Lung (tissue), 12 donors: Measurements from ENCODE around the gene THOC7. TPM values are rescaled to one million over a fixed set of nuclear protein-coding genes. Genes with fewer than 3 reads are reported as not detected.

Source experiments
- ATAC-seq: fragments of 200-7000 bp; cut with Tn5 transposase; one replicate; pipeline ENCODE4 v1.9.1; 2020; ENCODE audit warnings: moderate number of reproducible peaks; ENCODE audit not compliant: insufficient read depth, low FRiP score
- DNase-seq, 3 donors: peaks; one replicate each; pipeline ENCODE4 v3.0.0-alpha.2; 2013 to 2017
- H3K27ac ChIP-seq, 2 donors: one replicate each; pipeline ENCODE4 v1.5.1; 2013; ENCODE audit warnings: mild to moderate bottlenecking in 2 of 2, moderate library complexity in 2 of 2, control low read depth in 1 of 2, inconsistent platforms in 1 of 2, low read depth in 1 of 2, low read length in 1 of 2
- H3K27me3 ChIP-seq, 3 donors: one replicate each; pipeline ENCODE4 v1.5.1; 2013; ENCODE audit warnings: low read length in 2 of 3; ENCODE audit not compliant: control insufficient read depth in 3 of 3, insufficient read depth in 3 of 3
- H3K36me3 ChIP-seq, 4 donors: one replicate each; pipeline ENCODE4 v1.5.1; 2013; ENCODE audit warnings: low read length in 4 of 4, mild to moderate bottlenecking in 1 of 4, moderate library complexity in 1 of 4; ENCODE audit not compliant: control insufficient read depth in 4 of 4, insufficient read depth in 4 of 4
- H3K4me1 ChIP-seq, 5 donors: one replicate each; pipeline ENCODE4 v1.5.1; 2013; ENCODE audit warnings: low read length in 5 of 5, mild to moderate bottlenecking in 2 of 5, moderate library complexity in 1 of 5; ENCODE audit not compliant: control insufficient read depth in 5 of 5, insufficient read depth in 5 of 5
- H3K4me3 ChIP-seq: one replicate; pipeline ENCODE4 v1.5.1; 2013; ENCODE audit warnings: mild to moderate bottlenecking, control low read depth, moderate library complexity
- H3K9ac ChIP-seq, 2 donors: one replicate each; pipeline ENCODE4 v1.5.1; 2013; ENCODE audit warnings: low read length in 2 of 2, control low read depth in 1 of 2; ENCODE audit not compliant: insufficient read depth in 1 of 2
- H3K9me3 ChIP-seq, 4 donors: one replicate each; pipeline ENCODE4 v1.5.1; 2013; ENCODE audit warnings: low read length in 3 of 4, mild to moderate bottlenecking in 1 of 4, moderate library complexity in 1 of 4; ENCODE audit not compliant: control insufficient read depth in 4 of 4, insufficient read depth in 3 of 4
- WGBS, 2 donors: extraction: QIAGEN DNeasy Blood & Tissue Kit; methylation state at CpG; one replicate each; pipeline ENCODE4 v1.1.7; 2013; 5-methylcytosine and 5-hydroxymethylcytosine counted together
- polyA plus RNA-seq, 2 donors: library from polyadenylated mRNA; stranded (reverse); fragments of 200-250 nt; gene quantifications; one replicate each; pipeline ENCODE4 v1.2.1, GENCODE V29; 2013
- total RNA-seq, 2 donors: library from RNA; depleted of rRNA in 1 of 2; stranded (reverse); fragments of >200 nt in 1 of 2; gene quantifications; one replicate each; pipeline ENCODE4 v1.2.1, GENCODE V29; 2014 to 2021
- TF ChIP-seq, protein P1 (sequence below): IDR thresholded peaks from 2 replicates; pipeline ENCODE4 v1.5.1; 2012; ENCODE audit warnings: mild to moderate bottlenecking; ENCODE audit errors: control extremely low read depth, extremely low read depth
- donor health status: control.
- donor health status: control.
- donor health status: Bipolar disorder and iron deficiency.
- donor health status: healthy.
- donor health status: DM: yes; HTN: yes; CAD: no.

THOC7 gene
- total and polyA plus RNA-seq, 4 donors: 38.1 to 124 (median 42.5) TPM

DNA sequence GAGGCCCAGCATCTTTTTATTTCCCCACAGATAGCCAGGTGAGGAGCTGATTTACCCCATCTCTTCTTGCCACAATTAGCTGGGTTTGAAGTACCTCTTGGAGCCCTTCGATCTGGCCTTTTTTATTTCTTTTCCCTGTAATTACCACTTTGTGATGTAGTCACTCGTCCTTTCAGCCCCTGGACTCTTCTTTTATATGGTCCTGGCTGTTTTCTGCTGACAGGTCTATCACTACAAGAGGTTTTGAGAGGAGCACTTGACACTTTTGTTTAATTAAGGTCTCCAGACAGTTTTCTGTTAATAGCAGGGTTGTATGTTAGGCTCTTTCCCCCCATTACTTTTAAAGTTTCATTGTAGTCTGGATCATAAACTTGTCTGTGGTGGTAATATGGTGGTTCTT, 11.9 kb upstream of the THOC7 start:
- Histone ChIP-seq H3K9me3 (no peaks in the 10 kb centered on the region), H3K27me3 (no peaks in the 10 kb centered on the region), H3K36me3 (no peaks in the 10 kb centered on the region), H3K4me1 (peaks cover 0 to 18% (median 5%) of the 10 kb centered on the region in 5 donors), H3K9ac (no peak overlapping the region), H3K4me3 (no peak overlapping the region), H3K27ac (no peak overlapping the region)
- DNase-seq (no peak), ATAC-seq (no peak)
- 80 to 86% methylated on average over 2 of the region's 2 CpGs for WGBS, 2 donors
- TF ChIP-seq, protein P1, sequence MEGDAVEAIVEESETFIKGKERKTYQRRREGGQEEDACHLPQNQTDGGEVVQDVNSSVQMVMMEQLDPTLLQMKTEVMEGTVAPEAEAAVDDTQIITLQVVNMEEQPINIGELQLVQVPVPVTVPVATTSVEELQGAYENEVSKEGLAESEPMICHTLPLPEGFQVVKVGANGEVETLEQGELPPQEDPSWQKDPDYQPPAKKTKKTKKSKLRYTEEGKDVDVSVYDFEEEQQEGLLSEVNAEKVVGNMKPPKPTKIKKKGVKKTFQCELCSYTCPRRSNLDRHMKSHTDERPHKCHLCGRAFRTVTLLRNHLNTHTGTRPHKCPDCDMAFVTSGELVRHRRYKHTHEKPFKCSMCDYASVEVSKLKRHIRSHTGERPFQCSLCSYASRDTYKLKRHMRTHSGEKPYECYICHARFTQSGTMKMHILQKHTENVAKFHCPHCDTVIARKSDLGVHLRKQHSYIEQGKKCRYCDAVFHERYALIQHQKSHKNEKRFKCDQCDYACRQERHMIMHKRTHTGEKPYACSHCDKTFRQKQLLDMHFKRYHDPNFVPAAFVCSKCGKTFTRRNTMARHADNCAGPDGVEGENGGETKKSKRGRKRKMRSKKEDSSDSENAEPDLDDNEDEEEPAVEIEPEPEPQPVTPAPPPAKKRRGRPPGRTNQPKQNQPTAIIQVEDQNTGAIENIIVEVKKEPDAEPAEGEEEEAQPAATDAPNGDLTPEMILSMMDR: no peak

DNA sequence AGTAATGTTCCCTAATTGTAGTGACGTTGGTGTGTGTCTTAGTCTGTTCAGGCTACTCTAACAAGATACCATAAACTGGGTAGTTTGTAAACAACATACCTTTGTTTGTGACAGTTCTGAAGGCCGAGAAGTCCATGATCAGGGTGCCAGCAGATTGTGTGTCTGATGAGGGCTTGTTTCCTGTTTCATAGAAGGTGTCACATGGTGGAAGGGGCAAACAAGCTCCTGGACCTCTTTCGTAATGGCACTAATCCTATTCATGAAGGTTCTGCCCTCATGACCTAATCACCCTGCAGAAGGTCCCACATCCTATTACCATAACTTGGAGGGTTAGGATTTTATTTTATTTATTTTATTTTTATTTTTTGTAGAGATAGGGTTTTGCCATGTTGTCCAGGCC, 11.2 kb upstream of the THOC7 start:
- H3K27ac ChIP-seq: no peak overlapping the region
- no peak for DNase-seq
- no peak overlapping the region for H3K4me3 ChIP-seq
- no peaks in the 10 kb centered on the region for H3K27me3 ChIP-seq
- no peak for ATAC-seq
- no peak overlapping the region for H3K9ac ChIP-seq
- H3K9me3 ChIP-seq: no peaks in the 10 kb centered on the region
- no peaks in the 10 kb centered on the region for H3K36me3 ChIP-seq
- 41 to 65% methylated on average over 3 of the region's 3 CpGs for WGBS, 2 donors
- peaks cover 0 to 18% (median 5%) of the 10 kb centered on the region in 5 donors for H3K4me1 ChIP-seq
- TF ChIP-seq, protein P1: no peak

DNA sequence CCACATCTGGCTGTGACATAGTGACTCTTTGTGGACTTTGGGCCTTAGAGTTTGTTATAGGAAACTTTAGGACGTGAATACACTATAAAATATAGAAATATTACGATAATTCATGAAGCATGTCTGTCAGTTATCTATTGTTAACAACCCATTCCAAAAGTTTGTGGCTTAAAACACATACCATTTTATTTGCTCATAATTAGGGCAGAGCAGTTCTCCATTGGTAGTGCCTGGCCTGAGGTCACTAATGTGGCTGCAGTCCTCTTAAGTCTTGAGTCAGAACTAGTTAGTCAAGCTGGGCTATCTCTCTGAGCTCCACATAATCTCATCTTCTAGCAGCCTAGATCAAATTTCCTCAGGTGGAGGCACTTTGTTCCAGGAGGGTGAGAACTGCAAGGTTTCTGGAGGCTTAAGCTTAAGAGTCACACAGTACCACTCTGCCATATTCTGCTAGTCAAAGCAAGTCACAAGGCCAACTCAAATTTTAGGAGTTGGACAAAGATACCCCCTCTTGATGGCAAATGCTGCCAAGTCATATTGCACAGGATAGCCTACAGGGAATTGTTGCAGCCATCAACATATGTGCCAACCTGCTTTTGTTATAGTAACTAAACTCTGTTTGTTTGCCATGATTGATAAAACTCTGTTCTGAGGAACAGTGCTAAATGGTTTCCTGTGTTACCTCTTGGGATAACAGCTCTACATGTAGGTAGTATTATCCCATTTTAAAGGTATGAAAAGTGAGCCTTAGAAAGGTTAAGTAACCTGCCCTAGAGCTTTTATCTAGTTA, 8.7 kb upstream of the THOC7 start:
- no peak for ATAC-seq
- no peak for DNase-seq
- WGBS, 2 donors: 91 to 98% methylated on average over 2 of the region's 2 CpGs
- Histone ChIP-seq H3K27me3 (no peaks in the 10 kb centered on the region), H3K9ac (no peak overlapping the region), H3K4me3 (no peak overlapping the region), H3K27ac (no peak overlapping the region), H3K36me3 (no peaks in the 10 kb centered on the region), H3K9me3 (no peaks in the 10 kb centered on the region), H3K4me1 (peaks cover 0 to 9% (median 5%) of the 10 kb centered on the region in 5 donors)
- TF ChIP-seq, protein P1: no peak
